ENCODE measurements around the gene FBXL17.

GRCh38 chr5:107861565-107861964 lies 520.3 kb downstream of the FBXL17 start:
- TF ChIP-seq JUND (IDR thresholded peaks at IDR 0.05) (no peak), GABPA (IDR thresholded peaks at IDR 0.05 in 1 of 2, conservative IDR thresholded peaks at IDR 0.05 in 1 of 2) (no peak), CTCF (IDR thresholded peaks at IDR 0.05; ENCODE audit: low read depth, low read length, missing input control) (no peak), TAF1 (conservative IDR thresholded peaks at IDR 0.05) (no peak), ATF3 (IDR thresholded peaks at IDR 0.05) (no peak), YY1 (IDR thresholded peaks at IDR 0.05) (no peak), REST (IDR thresholded peaks at IDR 0.05) (no peak), ZBTB33 (IDR thresholded peaks at IDR 0.05) (no peak), RAD21 (IDR thresholded peaks at IDR 0.05) (no peak), MAX (IDR thresholded peaks at IDR 0.05) (no peak), FOXA2 (IDR thresholded peaks at IDR 0.05) (no peak)

Measured in liver (tissue), 3 donors.